COR-L47 (cell line): ENCODE data around the gene YY1AP1.
"Not testable (repeated sequence)": the region's sequence is repeated elsewhere in the genome, so short reads cannot be mapped to it uniquely, and the experiment has no call there.

ENCODE experiments used
- DNase-seq: peaks from one replicate; lab custom pipeline; 2025; lab: John Stamatoyannopoulos, UW

YY1AP1 gene

DNA sequence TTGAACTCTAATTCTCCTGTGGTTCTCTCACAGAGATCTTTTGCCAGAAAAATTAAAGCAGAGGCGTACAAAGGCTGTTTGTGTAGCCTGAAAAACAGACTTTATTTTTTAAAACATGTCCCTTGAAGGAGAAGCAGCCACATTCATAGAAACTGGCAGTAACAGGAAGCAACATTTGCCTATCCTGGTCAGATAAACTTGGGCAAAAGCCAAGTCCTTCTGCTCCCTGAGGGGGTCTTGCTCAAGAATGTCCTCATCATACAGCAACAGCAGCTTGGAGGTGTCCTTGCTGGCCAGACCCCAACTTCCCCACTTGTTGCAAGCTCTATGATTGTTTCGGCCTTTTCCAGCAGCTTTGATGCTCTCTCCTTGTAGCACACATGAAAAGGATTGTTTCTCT, 42.3 kb downstream of the YY1AP1 start:
- no peak for DNase-seq

DNA sequence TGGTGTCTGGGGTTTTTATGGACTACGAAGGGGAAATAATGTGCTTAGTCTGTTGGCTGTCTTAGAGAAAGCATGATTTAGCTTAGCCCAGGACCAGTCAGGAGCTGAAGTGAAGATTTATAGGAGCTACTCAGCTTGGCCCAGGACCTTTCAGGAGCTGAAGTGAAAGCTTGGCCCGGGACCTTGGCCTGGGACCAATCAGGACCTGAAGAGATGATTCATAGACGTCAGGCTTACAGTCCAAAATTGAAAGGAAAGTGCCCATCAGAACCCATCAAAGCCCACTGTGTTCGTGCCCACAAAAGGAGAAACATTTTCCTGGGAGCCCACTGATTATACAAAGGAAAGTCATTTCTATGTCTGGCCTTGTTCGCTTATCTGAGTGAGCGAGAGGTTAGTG, 42.9 kb downstream of the YY1AP1 start:
- no peak for DNase-seq

DNA sequence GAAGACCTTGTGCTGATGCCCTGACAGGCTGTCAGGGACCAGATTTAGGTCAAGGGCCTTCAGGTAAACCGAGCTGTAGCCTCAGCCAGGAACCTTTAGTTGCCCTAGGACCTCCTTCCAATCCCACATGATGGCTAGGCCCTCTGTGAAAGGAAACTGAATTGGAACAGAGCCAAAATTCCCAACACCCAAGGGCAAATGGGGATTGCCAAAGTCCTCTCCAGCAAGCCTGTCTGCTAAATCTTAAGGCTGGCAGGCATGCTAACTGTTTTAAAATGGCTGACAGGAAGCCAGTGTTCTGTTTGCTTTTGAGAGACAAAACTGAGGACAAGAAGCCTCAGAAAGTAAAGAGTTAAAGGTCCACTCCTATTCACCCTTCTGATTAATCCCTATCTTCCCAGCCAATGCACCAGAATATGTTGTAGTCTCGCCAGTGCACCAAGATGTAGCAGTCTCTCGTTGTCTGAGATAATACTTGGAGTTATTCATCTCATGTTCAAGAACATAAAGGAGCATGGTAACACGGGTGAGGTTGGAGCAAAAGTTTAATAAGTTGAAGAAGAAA, 43.5 kb downstream of the YY1AP1 start:
- DNase-seq: no peak

DNA sequence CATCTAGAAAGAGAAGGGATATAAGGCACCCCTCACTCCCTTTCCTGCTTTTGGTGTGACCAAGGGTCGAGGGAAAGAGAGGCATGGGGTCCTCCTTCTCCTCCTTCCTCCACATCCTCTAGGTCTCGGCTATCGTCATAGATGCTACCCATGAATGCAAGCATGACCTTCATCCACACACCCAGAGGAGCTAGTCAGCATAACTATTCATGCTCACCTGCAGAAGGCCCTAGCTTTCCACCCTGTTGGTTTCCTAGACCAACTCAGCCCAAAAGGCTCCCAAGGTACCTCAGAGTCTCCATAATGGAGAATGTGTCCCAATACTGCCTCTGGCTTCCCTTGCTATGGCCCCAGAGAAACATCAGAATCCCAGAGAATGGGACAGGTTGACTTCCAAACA, 45.3 kb downstream of the YY1AP1 start:
- no peak for DNase-seq

DNA sequence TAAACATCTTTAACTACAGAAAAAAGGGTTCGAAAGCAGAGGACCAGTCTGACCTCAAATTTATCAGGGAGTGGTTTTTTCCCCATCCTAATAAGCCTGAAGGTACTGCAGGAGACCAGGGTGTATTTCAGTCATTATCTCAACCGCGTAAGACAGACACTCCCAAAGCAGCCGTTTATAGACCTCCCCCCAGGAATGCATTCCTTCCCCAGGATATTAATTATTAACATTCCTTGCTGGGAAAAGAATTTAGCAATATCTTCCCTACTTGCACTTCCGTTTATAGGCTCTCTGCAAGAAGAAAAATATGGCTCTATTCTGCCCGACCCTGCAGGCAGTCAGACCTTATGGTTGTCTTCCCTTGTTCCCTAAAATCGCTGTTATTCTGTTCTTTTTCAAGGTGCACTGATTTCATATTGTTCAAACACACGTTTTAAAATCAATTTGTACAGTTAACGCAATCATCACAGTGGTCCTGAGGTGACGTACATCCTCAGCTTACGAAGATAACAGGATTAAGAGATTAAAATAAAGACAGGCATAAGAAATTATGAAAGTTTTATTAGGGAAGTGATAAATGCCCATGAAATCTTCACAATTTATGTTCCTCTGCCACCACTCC, 45.9 kb downstream of the YY1AP1 start:
- not testable (repeated sequence) for DNase-seq

DNA sequence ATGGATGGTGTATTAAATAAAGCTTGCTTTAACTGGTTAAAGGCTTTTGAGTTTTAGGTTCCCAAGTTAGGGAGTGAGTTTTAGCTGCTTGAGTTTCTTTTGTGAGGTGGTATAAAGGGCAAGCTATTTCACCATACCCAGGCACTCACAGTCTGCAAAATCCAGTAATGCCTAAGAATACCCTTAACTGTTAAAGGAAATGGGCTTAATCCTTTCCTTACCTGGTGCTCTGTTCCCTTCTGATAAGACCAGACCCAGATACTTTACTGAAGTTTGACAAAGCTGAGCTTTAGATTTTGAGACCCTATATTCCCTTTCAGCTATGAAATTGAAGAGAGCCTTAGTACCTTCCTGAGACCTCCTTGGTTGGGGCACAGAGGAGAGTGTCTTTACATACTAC, 48.2 kb downstream of the YY1AP1 start:
- DNase-seq: no peak

DNA sequence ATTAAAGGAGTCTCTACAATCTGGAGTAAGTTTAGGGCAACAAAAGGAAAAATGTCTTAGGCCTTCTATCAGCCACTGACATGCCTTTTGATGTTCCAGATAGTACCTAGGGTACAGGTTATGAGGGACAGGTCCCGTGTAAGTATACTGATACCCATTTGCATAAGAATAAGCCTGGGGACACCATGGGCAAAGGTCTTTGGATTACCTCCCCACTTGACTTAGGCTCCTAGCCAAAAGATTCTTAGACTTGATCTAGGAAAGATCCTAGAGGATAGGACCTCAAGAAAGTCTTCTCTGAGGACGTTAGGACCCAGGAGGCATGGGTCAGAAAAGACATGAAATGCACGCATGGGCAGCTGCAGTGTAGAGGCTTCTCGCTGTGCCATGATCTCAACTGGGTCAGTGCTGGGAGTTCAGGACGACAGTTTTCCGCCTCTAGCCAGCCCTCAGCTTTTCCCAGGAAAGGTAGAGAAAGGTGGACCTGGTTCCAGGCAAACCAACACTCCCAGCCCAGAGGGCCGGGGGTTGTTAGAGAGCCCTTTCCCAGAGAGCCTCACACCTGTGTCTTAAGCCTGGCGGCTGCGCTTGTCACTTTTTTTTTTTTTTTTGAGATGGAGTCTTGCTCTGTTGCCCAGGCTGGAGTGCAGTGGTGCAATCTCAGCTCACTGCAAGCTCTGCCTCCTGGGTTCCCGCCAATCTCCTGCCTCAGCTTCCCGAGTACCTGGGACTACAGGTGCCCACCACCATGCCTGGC, 52.0 kb downstream of the YY1AP1 start:
- DNase-seq: no peak

DNA sequence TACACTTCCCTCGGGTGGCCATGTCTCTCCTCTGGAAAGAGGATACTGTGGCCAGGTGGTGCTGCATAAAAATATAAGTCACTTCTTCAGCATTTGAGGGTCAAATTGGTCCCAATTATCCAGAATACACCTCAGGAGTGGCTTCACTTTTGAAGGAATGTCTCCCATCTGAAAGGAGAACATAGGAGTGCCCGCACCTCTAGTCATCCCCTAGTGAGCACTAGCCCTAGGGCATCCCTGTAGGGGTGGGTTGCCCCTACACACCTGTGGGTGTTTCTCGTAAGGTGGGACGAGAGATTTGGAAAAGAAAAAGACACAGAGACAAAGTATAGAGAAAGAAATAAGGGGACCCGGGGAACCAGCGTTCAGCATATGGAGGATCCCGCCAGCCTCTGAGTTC, 62.1 kb downstream of the YY1AP1 start:
- DNase-seq: not testable (repeated sequence)

DNA sequence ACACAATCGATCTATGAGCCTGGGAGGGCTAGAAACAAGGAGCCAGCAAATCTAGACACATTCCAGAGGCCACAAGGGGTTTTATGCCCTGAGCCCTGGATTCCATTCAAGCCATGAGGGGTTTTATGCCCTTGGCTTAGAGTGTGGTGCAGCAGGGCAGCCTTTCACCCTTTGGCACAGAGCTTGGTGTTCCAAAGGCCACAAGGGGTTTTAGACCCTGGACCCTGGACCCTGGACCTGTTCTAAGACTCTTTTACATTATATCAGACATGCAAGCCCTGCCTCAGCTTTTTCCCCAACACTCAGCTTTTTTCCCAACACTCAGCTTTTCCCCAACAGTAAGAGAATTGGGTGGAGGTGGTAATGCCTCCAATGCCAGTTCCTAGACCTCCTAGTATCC, 65.2 kb downstream of the YY1AP1 start:
- no peak for DNase-seq

DNA sequence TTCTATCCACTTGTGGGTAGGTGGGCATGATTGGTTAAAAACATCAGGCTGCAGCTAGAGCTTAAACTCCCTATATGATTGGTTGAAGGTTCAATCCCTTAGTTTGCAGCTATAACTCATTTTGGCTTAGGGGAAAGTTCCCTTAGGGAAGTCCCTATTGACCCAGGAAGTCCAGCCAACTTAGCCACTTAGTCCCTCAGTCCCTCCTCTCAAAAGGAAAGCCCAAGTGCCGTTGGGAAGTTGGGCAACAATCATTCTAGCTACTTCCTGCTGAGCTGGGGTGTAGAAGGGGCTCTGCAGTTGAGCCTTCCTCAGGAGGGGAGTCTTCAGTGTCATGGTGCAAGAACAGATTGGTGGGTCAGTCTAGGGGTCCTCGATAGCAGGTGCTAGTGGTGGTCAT, 66.4 kb downstream of the YY1AP1 start:
- no peak for DNase-seq

DNA sequence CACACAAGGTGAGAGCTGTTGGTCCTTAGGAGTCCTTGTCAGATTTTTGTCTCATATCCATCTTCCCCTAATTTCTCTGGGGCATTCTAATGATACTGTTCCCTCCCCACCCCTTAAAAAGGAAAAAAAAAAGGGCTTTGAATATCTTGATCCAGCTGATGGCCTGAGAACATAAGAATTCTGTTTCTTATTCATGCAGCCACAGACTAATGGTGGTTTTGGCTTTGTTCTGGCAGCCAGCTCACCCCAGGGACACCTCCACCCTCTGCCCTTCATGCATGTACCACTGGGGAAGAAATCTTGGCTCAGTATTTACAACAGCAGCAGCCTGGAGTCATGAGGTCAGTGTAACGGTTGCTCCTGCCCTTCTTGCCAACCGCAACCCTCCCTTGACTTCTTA, 75.3 kb downstream of the YY1AP1 start:
- DNase-seq: not testable (repeated sequence)

DNA sequence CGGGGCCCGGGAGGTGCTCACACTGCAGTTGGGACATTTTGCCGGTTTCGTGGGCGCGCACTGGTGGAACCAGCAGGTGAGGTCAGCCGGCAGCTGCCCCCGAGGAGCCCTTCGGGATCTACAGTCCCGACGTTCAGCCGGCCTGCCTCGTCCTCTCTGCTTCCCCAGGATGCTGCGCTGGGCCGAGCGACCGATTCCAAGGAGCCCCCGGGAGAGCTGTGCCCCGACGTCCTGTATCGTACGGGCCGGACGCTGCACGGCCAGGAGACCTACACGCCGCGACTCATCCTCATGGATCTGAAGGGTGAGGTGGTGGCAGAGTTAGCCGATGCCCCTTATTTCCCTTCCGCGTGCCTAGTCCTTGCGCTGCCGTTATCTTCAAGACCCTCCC, 78.3 kb downstream of the YY1AP1 start:
- DNase-seq: not testable (repeated sequence)

DNA sequence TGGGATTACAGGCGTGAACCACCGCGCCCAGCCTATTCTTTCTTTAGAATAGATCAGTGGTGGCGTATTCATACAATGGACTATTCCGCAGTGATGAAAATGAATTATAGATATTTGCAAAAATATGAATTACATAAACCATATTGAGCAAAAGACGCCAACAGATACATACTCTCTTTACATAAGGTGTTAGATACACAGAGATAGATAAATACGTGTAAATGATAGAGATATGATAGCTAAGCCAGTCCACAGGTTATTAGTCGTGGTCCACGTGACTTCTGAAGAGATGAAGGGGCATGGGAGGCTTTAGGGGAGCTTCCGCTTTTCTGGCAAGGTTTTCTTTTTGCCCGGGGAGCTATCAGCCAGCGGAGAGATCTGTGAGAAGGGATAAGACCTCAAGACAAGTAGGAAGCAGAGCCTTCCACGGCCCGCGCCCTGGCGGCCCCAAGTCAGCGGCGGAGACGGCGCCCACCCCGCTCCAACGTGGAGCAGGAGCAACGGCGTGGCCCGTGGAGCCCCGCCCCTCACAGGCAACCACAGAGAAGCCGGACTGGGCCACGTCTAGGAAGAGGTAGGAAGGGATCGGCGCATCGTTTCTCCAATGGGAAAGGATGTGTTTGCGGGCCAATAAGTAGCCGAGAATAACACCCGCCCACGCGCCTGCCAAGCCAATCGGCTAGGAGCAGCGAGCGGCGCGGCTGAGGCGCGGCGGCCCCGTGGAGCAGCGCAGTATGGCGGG, 78.9 kb downstream of the YY1AP1 start, which contains the start of gene MSTO1:
Gene MSTO1 (plus strand): TSS at position 704 of the 742 bp plus-strand sequence. CDS start 31 bp downstream, at position 735.
- peak; percentile 95 for DNase-seq
